Measurements from ENCODE around the gene PRDX1. TPM values are rescaled to one million over a fixed set of nuclear protein-coding genes. Genes with fewer than 3 reads are reported as not detected.
"Not testable (repeated sequence)": the region's sequence is repeated elsewhere in the genome, so short reads cannot be mapped to it uniquely, and the experiment has no call there.

PRDX1 gene
- total RNA-seq, 4 donors from 2014 or later: 194 to 363 (median 269) TPM

DNA sequence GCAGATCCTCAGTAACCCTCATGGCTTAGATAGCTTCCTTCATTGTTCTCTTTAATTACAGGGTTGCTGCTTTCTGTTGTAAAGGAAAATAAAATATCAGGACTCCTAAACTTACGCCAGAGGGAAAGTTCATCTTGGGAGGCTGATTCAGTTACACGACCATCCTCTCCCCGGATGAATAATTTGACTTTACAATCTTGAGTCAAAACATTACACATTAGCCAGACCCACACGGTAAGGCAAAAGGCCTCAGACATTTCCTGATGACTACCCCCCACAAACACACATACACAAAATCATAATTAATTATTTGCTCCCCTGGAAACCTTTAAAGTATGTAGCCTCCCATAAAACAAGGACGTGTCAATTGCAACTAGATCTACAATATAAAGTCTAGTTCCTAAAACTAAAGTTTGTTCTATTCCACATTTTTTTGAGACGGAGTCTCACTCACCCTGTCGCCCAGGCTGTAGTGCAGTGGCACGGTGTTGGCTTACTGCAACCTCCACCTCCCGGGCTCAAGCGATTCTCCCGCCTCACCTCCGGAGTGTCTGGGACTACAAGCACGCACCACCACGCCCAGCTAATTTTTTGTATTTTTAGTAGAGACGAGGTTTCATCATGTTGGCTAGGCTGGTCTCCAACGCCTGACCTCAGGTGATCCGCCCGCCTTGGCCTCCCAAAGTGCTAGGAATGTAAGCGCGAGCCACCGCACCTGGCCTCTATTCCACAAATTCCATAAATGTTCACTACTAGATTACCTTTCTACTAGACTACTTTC, 830 bp upstream of the PRDX1 start:
- TF ChIP-seq, protein P1, sequence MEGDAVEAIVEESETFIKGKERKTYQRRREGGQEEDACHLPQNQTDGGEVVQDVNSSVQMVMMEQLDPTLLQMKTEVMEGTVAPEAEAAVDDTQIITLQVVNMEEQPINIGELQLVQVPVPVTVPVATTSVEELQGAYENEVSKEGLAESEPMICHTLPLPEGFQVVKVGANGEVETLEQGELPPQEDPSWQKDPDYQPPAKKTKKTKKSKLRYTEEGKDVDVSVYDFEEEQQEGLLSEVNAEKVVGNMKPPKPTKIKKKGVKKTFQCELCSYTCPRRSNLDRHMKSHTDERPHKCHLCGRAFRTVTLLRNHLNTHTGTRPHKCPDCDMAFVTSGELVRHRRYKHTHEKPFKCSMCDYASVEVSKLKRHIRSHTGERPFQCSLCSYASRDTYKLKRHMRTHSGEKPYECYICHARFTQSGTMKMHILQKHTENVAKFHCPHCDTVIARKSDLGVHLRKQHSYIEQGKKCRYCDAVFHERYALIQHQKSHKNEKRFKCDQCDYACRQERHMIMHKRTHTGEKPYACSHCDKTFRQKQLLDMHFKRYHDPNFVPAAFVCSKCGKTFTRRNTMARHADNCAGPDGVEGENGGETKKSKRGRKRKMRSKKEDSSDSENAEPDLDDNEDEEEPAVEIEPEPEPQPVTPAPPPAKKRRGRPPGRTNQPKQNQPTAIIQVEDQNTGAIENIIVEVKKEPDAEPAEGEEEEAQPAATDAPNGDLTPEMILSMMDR (IDR thresholded peaks at IDR 0.05): no peak
- ATAC-seq (ENCODE audit: low FRiP score): peak; percentile 34
- DNase-seq (ENCODE audit: low spot score): no peak

DNA sequence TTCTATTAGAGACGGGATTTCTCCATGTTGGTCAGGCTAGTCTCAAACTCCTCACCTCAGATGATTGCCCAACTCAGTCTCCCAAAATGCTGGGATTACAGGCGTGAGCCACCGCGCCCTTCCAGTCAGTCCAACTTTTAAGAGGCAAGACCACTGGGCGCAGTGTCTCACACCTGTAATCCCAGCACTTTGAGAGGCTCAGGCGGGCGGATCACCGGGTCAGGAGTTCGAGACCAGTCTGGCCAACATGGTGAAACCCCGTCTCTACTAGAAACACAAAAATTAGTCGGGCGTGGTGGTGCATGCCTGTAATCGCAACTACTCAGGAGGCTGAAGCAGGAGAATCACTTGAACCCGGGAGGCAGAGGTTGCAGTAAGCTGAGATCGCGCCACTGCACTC, 1.9 kb downstream of the PRDX1 start:
- not testable (repeated sequence) for ATAC-seq (ENCODE audit: low FRiP score); DNase-seq (ENCODE audit: low spot score)

DNA sequence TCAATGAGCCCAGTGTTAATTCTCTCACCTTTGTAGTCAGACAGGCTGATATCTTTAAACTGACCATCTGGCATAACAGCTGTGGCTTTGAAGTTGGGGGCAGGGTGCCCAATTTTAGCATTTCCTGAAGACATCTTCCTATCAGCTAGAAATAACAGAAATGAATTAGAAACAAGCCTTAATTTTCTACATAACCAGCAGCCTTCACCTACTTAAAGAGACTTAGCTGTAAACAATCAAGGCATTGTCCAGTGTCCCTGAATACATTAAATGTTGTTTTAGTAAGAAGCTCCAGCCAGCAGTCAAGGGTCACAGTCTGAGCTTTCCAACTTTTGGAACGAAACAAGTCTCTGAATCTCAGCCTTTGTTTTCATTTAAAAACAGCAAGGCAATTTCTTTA, 2.8 kb downstream of the PRDX1 start:
- ATAC-seq (ENCODE audit: low FRiP score) (no peak), DNase-seq (ENCODE audit: low spot score) (no peak)
- TF ChIP-seq, protein P1 (IDR thresholded peaks at IDR 0.05): no peak

DNA sequence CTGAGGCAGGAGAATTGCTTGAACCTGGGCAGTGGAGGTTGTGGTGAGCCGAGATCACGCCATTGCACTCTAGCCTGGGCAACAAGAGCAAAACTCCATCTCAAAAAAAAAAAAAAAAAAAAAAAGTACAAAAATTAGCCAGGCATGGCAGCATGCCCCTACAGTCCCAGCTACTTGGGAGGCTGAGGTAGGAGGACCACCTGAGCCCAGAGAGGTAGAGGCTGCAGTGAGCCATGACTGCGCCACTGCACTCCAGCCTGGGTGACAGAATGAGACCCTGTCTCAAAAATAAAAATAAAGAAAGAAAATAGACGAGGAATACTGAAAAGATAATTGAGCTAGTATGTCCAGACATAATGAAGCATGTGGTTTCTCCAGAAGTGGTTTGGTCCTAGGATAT, 3.3 kb downstream of the PRDX1 start:
- ATAC-seq (ENCODE audit: low FRiP score): not testable (repeated sequence)

DNA sequence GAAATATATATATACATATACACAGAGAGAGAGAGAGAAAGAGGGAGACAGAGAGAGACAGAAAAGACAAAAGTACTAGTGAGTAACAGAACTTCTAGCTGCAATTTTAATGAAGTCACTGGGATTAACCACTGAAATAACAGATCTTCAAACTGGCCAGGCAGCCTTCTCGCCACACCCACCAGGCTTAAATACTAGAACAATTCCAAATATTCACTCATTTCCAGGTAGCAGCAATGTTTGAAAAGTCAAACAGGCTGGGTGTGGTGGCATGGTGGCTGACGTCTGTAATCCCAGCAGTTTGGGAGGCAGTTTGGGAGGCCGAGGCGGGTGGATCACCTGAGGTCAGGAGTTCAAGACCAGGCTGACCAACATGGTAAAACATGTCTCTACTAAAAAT, 5.2 kb downstream of the PRDX1 start:
- TF ChIP-seq, protein P1 (IDR thresholded peaks at IDR 0.05): no peak
- ATAC-seq (ENCODE audit: low FRiP score) (no peak), DNase-seq (ENCODE audit: low spot score) (no peak)

More for the DNA sequence above, 3.3 kb downstream of the PRDX1 start:
- DNase-seq (ENCODE audit: low spot score): not testable (repeated sequence)

DNA sequence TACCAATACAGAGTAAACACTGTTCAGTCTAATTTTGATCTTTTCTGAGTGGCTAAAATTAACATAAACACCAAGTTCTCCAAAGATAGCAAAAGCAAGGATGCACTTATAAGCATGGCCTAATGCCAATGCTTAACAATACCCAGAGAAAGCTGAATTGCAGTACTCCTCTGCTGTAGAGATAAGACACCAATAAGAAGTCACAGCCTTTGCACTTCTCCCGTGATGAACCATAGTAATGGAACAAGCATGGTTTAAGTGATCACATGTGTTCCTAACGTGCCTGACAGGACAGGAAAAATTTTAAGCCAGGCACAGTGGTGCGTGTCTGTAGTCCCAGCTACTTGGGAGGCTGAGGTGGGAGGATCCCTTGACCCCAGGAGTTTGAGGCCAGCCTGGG, 5.6 kb downstream of the PRDX1 start:
- ATAC-seq (ENCODE audit: low FRiP score) (no peak), DNase-seq (ENCODE audit: low spot score) (no peak)
- TF ChIP-seq, protein P1 (IDR thresholded peaks at IDR 0.05): no peak

DNA sequence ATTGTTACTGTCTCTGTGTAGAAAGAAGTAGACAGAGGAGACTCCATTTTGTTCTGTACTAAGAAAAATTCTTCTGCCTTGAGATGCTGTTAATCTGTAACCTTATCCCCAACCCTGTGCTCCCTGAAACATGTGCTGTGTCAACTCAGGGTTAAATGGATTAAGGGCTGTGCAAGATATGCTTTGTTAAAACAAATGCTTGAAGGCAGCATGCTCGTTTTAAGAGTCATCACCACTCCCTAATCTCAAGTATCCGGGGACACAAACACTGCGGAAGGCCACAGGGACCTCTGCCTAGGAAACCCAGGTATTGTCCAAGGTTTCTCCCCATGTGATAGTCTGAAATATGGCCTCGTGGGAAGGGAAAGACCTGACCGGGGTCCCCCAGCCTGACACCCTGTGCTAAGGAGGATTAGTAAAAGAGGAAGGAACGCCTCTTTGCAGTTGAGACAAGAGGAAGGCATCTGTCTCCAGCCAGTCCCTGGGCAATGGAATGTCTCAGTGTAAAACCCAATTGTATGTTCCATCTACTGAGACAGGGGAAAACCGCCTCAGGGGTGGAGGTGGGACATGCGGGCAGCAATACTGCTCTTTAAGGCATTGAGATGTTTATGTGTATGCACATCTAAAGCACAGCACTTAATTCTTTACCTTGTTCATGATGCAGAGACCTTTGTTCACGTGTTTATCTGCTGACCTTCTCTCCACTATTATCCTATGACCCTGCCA, 8.0 kb downstream of the PRDX1 start:
- not testable (repeated sequence) for ATAC-seq (ENCODE audit: low FRiP score); DNase-seq (ENCODE audit: low spot score)

DNA sequence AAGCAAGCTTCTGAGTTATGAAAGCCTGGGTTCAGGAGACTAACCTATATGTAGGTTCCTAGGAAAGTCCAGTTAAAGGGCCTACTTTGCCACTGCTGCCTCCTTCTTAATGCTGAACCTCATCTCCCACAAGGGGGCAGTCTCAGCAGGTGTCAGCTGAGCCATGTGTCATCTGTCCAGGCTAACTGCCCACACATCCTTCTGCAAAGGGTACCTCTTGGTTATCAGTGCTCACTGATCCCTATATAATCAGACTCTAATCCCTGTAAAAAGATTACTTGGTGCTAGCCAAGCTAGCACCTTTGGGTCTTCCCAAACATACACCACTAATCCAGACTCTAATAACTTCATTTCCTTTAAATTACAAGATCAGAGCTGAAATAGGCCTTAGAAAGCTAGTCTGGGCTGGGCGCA, 9.0 kb downstream of the PRDX1 start:
- TF ChIP-seq, protein P1 (IDR thresholded peaks at IDR 0.05): no peak
- ATAC-seq (ENCODE audit: low FRiP score) (peak; percentile 51), DNase-seq (ENCODE audit: low spot score) (no peak)

Measured in omental fat pad (tissue), 4 donors.